Inferior parietal cortex (tissue), 1 donor: ENCODE results near the gene SCARB1.

ENCODE experiments used
- DNase-seq: peaks from one replicate; pipeline ENCODE4 v3.0.0-alpha.2; 2016; ENCODE audit errors: extremely low spot score

SCARB1 gene

DNA sequence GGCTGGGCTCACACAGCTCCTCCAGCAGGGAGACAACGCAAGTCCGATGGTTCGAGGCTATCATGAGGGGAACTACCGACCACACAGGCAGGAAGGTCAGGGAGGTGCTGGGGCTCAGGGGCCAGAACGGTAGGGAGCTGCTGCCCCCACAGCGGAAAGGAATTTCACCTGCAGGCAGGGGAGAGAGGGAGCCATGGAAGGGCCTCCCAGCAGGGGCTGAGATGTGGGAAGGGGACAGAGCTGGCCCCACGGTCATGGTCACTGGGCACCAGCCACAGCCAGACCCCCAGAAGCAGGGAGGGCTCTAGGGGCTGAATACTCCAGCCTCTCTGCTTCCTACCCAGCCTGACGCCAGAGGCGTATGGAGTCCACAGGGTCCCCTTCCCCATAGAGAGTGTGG lies 103.1 kb downstream of the SCARB1 start:
- no peak for DNase-seq

DNA sequence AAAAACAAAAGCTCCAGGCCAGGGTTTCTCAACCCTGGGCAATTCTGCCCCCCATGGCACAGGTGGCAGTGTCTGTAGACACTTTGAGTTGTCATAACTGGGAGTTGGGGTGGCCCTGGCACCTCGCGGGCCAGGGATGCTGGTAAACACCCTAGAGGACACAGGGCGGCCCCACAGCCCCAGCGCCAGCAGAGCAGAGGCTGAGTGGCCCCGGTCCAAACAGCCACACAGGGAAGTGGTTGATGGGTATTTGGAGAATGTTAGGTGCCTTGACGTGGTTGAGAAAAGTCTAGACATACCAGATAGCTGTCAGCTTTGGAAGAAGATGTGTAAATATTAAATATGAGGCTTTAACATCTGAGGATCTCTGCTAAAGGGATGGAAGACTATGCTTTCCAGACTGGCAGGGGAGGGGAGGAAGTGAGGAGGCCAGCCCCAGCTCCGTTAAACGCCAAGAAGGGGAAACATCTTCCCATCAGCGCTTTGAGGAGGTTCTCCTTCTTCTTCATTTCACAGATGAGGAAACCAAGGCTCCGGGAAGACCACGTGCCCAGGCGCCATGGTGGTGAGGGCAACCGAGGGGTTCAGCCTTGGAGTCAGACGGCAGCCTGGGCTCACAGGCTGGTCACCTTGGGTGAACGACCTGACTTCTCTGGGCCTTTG lies 103.7 kb downstream of the SCARB1 start:
- no peak for DNase-seq

DNA sequence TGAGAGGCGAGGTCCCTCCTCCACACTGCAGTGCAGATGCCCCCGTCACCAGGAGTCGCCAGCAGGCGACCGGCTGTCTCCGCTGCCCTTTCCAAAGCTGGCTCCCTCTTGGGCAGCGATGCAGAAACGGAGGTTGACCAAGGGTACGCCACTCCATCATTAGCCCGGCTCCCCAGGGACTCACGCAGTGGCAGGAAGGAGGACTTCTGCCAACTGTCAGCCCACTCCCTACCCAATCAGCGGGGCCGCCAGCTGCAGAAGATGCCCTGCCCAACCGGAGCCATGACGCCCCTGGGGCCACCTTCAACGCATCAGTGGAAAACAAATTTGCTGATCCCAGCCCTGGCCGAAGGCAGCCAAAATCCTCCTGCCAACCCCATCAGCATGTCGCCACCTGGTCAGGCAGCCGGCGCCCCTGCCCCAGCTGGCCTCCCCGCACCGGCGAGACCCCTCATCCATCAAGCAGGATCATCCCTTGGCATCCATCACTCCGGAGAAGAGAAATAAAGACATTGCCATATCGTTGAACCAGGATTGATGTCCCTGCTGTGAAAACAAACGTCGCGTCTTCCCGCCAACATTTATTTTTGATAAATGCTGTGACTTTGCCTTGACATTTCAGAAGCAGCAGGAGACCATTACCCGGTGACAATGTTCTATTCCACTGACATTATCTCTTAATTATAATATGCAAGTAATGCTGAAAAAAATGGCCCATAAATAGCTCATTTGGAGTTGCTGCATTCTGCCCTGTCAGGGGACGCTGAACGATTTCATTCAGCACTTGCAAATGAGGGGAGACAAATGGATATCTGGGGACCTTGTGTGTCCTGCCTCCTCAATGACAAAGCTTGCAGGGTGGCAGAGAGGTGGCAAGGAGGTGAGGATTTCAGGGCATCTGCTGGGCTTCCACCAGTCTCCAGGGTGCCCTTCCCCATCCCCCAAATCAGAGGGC lies 105.1 kb downstream of the SCARB1 start:
- no peak for DNase-seq

DNA sequence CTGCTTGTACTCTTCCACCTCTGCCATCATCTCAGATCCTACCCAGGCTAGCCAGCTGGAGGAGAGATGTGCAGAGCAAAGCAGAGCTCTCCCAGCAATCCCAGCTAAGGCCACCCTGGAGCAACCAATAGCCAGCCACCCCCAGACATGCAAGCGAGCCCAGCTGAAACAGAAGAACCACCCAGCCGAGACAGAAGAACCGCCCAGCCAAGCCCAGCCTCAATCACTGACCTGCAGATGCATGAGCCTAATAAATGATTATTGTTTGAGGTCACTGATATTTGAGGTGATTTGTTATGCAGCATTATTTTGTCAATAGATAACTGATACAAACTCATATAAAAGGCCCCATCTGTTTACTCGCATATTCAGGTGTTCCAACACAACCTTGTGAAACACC lies 106.3 kb downstream of the SCARB1 start:
- no peak for DNase-seq

DNA sequence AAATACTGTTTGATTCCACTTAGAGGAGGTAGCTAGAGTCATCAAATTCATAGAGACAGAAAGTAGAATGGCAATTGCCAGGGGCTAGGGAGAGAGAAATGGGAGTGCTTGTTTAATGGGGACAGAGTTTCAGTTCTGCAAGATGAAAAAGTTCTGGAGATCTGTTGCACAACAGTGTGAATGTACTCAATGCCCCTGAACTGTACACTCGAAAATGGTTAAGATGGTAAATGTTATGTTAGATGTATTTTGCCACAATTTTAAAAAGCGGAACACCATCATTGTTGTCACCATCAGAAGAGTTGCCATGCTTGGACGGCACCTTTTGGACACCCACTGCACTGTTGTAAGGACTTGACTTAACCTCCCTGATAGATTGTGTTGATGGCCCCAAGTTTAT lies 106.9 kb downstream of the SCARB1 start:
- DNase-seq, result no peak

DNA sequence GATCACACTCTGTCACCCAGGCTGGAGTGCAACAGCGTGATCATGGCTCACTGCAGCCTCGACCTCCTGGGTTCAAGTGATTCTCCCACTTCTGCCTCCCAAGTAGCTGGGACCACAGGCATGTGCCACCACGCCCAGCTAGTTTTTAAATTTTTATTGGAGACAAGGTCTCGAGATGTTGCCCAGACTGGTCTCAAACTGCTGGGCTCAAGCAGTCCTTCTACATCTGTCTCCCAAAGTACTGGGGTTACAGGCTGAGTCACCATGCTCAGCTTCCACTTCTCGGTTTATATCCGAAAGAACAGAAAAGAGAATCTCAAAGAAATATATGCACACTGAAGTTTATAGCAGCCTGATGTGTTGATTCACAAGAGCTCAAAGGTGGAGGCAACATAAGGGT lies 107.5 kb downstream of the SCARB1 start:
- no peak for DNase-seq

DNA sequence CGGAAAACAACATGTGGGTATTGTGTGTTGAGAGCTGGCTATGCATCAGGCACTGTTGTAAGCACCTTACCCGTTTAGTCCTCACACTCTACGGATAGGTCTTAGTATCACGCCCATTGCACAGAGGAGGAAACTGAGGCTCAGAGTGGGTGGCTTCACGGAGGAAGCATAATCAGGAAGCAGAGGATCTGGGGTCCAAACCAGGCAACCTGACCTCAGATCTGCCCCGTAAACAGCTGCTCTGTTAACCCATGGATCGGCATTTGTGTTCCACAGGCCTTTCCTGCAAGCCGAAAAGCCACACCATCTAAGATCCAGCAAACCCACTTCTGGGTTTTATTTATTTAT lies 107.9 kb downstream of the SCARB1 start:
- no peak for DNase-seq

DNA sequence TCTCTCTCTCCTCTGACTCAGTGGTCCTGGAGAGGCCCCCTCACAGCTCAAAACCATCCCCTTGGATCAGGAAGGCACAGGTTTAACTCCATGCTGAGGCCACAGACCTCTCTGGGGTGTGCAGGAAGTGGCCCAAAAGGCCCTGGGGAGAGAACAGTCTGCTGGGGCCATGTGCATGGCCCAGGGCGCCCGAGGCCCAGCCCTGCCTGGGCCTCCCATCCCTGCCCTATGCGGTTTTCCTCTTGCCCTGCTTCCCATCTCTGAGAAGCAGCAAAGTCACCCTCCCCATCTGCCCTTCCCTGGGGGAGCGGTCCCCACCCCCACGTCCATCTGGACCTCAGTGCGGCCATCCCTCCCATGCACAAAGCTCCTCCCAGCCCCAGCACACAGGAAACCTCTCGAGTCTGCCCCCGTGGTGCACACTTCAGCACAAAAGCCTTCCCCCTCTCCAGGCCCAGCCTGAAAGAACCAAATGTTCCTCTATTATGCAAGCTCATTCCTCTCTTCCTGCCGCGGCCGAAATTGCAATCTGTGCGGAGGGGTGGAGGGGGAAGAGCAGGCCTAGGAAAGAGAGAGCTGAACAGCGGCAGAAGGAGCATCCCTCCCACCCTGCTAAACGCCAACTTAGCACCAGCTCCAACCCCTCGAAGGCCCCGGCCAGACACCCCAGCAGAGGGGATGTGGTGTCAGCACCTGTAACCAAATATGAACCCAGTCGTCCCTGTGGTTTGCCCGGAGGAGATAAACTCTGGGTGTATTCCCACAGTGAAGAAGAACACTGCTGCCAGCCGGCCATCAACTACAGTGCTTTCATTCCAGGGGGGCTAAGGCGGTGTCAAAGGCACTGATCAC lies 108.5 kb downstream of the SCARB1 start:
- peak; percentile 87 for DNase-seq

DNA sequence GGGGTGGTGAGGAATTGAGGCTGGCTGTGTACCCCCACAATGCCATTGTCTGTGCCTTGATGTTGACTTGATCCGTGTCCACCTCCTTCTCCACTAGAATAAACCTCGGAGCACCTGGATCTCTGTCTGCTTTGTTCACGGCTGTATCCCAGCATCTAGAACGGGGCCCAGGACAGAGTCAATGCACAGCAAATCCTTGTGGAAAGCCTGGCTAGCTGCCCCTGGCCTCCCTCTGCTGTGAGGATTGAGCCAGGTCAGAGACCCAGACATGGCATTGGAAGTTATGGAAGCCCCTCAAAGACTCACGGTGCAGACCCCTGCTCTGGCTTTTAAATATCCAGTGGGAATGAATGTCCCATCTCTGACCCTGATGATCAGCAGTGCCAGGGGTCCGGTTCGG lies 109.2 kb downstream of the SCARB1 start:
- no peak for DNase-seq

DNA sequence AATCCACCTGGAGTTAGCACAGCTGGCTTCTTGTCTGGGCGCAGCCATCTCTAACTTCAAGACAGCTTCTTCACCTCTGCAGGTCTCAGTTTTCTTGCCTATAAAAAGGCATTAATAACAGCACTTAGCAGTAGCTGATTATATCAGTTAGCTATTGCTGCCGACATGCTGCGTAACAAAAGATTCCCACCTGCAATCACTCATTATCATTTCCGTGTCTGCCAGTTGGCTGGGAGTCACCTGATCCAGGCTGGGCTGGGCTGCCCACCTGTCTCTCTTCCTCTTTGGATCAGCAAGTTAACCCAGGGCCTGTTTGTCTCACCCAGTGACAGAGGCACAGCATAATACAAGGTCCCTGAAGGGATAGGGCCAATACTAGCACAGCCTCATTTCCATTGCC lies 109.7 kb downstream of the SCARB1 start:
- no peak for DNase-seq

DNA sequence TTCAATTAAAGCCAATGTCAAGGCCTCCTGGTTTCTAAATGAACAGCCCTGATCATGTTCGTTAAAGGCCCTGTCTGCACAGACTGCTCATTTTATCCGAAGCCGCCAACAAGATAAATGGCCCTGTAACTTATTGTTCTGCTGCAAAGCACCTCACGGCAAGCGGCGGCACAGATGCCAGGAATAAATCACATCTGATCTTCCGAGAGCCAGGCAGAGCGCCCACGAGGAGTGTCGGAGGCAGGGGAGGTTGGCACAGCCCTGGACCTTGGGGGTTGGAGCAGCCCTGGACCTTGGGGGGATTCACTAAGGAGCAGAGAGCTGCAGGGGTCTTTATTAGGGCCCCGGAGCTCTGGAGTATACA lies 110.5 kb downstream of the SCARB1 start:
- DNase-seq, result no peak

DNA sequence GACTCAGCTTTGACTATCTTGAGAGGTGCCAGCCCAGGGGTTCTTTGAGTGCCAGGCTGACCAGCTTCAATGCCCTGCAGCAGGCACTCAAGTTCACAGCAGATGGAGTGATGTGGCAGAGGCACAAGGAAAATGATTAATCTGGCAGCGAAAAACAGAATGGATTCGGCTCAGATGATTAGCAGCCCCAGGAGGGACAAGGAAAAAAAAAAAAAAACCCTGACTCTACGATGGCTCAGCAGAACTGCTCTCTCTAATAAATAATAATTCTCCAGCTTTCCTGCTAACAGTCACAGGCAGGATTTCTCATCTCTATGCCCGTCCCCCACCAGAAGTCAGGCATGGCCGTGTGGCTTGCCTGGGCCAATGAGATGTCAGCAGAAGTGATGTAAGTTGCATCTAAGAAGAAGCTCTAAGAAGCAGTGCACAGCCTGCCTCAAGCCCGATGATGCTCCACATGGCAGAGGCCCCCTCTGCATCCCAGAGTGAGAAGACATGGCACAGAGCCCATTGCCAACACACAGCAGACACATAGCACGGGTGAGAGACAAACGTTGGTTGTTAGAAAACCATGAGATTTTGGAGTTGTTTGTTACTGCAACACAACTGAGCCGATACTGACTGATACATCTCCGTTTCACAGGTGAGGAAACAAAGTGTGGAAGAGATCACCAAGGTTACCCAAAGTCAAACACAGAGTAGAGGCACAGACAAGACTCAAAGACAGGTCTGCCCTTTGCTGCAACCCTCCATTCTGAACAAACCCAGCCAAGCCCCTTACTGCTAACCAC lies 111.0 kb downstream of the SCARB1 start:
- no peak for DNase-seq

DNA sequence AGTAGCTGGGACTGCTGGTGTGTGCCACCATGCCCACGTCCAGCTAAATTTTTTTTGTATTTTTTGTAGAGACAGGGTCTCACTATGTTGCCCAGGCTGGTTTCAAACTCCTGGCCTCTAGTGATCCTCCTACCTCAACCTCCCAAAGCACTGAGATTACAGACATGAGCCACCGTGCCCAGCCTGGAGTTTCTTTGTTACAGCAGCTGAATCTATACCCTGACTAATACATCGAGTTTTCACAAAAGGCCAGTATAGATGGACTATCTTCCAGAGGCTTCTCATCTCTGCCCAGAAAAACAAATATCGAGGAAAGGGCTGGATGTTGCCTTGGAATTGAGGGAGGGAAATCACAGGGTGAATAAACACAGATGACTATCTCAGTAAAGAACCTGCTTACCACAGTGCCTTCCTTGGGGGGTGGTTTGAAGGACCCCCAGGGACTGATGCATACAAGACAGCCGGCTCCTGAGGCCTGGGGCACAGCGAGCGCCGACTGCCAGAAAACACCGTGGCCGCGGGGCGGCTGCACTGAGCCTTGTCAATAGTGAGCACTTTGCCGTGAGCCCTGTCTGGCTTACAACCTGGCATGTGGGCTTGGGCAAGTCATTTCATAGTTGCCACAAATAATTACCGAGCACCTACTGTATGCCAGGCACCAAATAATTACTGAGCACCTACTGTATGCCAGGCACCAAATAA lies 111.9 kb downstream of the SCARB1 start:
- no peak for DNase-seq

DNA sequence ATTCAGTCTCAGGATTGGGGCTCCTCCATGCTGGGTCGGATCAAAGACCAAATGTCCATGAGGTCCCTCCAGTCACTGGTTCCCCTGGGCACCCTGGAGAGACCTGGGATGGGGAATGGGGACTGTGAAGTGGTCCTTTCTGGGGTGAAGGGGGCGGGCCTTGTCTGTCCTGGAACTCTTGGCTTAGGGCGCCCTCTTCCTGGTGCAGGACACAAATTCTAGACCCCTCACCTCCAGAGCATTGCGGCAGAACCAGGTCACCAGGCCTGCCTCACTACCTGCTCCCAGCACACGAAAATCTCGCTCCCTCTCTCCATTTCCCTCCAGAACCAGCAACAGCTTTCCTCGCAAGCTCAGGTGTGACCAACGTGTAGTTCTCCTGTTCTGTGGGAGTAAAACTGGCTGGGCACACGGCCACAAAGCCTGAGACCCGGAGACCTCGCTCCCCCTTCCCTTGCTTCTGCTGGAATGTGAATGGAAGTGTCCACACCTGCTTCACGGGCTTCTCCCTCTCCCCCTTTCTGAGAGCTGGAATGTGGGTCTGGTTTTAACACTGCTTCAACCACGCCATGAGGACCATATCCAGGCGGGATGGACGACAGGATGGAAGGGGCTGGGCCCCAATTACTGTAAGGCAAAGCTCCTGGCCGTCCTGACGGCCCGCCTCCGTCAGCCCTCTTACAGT lies 112.7 kb downstream of the SCARB1 start:
- no peak for DNase-seq

DNA sequence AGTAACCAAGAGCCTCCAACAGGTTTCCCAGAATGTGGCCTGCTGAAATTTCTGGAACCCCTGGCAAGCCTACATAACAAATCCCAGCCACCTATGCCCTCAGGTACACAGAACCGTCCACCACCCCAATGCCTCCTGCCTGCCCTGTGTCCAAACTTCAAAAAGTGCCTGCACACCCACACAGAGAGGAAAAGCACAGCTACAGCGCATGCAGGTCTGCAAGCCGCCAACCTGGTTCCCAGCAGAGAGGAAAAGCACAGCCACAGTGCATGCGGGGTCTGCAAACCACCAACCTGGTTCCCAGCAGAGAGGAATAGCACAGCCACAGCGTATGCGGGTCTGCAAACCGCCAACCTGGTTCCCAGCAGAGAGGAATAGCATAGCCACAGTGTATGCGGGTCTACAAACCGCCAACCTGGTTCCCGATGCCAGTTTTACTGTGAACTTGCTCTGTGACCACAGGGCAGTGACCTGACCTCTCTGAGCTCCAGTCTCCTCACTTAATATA lies 113.5 kb downstream of the SCARB1 start:
- no peak for DNase-seq

DNA sequence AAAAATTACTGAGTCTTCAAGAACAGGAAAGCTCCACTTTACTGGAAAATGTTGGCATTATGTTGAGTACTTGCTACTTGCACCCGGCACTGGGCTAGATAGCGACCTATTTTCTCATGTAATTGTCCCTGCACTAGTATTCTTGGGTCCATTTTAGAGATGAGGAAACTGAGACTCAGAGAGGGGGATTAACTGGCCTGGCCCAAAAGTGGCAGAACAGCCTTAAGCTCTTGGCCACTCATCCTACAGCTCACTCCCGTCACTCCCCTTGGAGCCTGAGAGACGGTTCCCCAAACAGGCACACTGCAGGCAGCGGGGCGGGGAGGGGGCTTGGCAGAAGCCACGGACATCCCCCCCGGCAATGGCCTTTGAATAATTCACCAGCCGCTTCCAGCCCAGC lies 113.9 kb downstream of the SCARB1 start:
- DNase-seq, result no peak

DNA sequence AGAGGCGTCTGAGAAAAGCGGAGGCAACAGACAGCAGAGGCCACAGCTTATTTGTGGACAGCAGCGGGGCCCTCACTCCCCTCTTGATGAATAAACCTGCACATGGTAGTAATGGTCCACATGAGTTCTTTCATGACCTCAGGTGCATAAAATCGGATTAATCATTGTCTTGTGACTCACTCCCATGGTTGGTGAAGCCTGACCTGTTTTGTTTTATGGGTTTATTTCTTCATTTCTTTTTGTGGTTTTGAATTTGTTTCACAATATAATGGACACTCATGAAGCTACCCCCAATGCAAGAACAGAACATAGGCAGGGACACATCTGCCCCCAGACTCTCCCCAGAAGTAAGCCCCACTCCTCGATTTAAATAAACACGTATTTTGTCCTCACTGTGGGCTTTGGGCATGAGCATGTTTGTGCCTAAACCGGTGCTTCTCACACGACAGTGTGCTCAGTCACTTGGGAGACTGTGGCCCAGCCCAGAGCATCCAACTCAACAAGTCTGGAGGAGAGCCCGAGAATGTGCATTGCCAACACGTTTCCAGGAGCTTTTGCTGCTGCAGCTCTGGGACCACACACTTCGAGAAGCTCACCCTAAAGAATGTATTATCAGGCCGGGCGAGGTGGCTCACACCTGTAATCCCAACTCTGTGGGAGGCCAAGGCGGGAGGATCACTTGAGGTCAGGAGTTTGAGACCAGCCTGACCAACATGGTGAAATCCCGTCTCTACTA lies 116.1 kb downstream of the SCARB1 start:
- no peak for DNase-seq

DNA sequence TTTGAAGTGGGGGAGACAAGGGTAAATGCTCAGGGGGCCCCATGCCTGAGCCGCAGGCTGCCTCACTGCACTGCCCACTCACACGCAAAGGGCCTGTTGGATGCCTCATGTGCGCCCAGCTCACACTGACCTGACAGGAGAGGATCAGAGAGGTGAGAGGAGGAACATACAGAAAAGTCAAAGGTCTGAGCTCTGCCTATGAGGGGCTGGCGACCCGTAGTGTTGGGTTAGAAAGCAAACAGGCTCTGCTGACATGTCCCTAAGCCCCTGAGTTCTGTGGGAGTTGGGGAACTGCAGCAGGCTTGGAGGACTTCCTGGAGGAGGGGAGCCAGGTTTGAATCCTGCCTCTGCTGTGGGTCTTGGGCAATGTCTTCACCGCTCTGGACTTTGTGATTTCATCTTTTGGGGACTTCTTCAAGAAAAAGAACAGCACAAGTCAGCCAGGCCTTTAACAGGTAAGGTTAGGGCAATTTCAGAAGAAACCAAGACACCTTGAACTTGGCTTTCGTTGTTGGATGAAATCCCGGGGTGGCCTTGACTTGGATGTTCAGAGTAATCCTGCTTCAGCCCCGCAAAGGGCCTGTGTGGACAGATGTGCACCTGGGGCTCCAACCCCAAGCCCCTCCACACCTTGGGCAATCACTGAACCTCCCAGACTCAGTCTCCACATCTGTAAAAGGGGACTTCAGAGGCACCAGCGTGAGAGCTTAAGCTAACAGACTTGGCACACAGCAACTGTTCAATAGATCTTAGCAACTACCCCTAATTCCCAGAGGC lies 116.8 kb downstream of the SCARB1 start:
- no peak for DNase-seq
